ENCODE results near the gene MINDY4.

The MINDY4 gene

DNA sequence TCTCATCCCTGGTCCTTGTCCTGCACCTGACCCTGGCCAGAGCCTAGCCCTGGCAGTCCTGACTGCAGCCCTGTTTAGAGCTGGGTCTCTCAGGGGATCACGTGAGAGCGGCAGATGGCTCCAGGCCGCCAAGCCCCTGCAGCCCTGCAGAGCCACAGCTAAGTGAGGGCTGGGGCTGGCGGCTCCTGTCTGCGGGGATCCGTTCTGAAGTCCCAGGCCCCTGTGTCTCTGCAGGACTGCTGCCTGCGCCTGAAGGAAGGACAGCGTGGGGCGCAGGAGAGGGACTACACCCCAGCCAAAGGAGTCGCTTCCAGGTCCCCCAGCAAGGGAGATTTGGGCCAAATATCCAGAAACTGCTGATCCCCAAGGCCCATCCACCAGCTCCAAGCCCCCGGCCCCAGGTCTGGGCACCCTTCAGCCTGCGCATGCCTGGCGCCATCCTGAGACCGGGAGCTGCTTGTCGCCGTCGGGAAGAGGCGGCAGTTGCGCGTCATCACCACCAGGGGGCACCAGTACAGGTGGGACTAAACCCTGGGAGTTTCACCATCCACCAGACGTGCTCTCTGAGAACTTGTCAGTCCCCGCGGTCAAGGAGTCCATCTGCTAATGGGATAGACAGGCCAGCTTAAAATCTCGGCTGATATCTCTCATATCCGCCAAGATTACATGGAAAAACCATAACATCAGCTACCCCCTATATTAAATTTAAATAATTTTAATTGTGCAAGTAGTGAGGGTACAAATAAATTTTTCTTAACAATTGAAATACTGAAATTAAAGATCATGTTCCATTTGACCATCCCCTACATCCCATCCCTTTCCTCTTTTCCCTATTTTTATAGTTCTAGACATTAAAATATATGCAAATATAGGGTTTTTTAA, 167.5 kb downstream of the MINDY4 start:
- TF ChIP-seq GATA2 (IDR thresholded peaks at IDR 0.05; ENCODE audit: low read depth, low read length): no peak
- no peak for TF ChIP-seq GATA3 (IDR thresholded peaks at IDR 0.05; ENCODE audit: low read depth, low read length)

DNA sequence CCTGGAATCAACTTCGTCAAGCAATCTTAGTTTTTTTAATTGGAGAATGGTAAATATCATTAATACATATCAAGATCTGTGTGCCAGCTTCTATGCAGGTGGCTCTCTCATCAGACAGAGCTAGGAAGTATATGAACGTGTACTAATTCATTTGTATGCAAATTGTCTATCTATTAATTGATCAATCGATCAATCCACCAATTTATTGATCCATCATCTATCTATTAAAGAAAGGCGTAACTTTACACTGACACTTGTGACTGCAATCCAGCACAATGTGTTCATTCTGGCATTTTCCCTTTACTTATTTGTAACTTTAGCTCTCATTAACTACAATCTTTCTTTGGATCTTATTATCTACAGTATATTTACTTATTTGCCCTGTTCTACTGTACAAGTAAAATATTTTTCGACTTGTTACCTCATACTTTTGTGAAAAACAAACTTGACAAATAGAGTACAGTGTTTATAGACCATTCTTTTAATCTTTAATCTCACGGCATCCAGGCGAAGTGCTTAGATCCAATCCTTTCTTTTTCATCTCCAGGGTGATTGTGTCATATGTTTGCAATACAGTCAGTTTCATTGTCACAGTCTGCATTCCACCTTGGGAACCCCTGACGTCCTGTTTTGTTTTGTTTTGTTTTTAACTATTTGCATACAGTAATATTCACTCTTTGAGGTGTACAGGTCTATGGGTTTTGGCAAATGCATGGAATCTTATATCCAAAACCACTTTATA, 170.5 kb downstream of the MINDY4 start:
- TF ChIP-seq GATA3 (IDR thresholded peaks at IDR 0.05; ENCODE audit: low read depth, low read length): no peak
- TF ChIP-seq GATA2 (IDR thresholded peaks at IDR 0.05; ENCODE audit: low read depth, low read length): no peak

Data from SH-SY5Y (cell line).